Umbilical cord (tissue), 2 donors: Measurements from ENCODE around the gene CUX1. TPM values are rescaled to one million over a fixed set of nuclear protein-coding genes. Genes with fewer than 3 reads are reported as not detected.
"Not testable (repeated sequence)": the region's sequence is repeated elsewhere in the genome, so short reads cannot be mapped to it uniquely, and the experiment has no call there.

Source experiments
- DNase-seq: peaks from one replicate; pipeline ENCODE4 v3.0.0-alpha.2; 2015; ENCODE audit warnings: low spot score
- total RNA-seq: library from RNA; depleted of rRNA; stranded (reverse); fragments of >200 nt; gene quantifications from one replicate; pipeline ENCODE4 v1.2.3, GENCODE V29; 2014; ENCODE audit warnings: low replicate concordance; ENCODE audit not compliant: insufficient read depth

The CUX1 gene
- total RNA-seq, 1 donor from 2014 or later = 92.0 TPM

DNA sequence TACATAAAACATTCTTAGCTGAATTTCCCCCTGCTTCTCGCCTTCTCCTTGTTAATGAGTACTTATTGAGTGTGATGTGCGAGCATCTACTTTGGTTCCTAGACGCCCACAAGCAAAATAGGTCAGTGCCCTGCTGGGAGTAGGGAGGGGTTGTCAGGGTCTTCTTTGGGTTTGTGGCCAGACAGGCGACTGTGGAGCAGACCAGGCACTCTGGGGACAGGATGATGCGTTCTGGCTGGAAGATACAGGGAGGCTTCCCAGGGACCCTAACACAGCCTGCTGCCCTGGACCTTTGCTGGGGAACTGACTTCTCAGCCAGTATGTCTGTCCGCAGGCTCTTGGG lies 227.2 kb downstream of the CUX1 start:
- DNase-seq = no peak

DNA sequence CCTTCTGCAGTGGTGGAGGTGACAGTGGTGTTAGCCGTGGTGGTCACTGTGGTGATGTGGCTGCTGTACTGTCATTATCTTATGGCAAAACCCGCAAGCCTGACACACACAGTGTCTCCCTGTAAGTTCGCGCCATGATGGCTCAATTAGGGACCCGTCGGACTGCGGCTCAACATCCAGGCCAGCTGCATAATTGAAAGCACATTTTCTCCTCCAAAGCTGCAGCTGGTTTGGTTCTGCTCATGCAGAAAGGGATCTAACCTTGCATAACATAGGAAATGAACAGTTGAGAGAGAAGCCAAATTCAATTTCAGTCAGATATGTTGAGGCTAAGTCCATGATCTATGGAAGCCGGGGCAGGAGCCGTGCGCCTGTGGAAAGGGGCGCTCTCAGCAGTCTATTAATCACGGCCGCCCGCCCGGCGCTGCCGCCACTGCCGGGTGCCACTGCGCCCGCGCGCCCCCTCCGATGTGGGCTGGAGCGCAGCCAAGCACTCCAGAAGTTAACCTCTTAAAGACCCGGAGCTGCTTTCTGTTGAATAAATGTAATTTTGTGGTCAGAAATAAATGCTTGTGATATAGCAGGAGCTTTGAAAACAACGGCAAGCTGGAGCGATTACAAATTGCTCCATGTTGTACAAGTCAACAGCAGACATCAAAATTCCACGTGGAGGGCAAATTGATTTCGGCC lies 227.7 kb downstream of the CUX1 start:
- peak; percentile 85 for DNase-seq

DNA sequence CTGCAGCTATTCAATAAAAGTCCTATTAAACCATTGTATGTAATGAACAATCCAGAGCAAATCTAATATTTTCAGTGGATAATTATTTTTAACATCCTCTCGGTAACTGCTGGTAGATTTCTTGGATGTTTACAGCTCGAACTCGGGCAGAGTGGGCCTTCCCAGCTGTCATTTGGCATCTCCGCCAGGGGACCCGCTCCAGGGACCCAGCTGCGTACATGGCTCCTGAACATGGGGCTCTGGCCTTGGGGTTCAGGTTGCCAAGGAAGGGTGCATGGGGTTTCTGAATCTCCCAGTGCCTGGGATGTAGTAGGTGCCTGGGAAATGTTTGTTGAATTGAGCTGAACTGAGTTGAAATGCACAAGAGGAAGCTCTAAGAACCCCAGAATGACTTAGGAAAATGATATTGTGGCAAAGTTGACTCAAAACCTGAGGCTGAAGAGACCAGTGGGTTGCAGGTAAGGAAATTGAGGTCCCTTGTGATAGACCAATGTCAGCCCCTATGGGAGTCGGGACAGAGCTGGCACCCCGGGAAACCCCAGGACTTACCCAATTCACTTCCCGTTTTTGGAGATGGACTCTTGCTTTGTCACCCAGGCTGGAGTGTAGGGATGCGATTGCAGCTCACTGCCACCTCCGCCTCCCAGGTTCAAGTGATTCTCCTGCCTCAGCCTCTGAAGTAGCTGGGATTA lies 228.4 kb downstream of the CUX1 start:
- DNase-seq = no peak

- DNase-seq = no peak
Measured at GRCh38 chr7:102046373-102047117, 229.1 kb downstream of the CUX1 start.

GRCh38 chr7:102047167-102047566 lies 229.7 kb downstream of the CUX1 start:
- no peak for DNase-seq

DNA sequence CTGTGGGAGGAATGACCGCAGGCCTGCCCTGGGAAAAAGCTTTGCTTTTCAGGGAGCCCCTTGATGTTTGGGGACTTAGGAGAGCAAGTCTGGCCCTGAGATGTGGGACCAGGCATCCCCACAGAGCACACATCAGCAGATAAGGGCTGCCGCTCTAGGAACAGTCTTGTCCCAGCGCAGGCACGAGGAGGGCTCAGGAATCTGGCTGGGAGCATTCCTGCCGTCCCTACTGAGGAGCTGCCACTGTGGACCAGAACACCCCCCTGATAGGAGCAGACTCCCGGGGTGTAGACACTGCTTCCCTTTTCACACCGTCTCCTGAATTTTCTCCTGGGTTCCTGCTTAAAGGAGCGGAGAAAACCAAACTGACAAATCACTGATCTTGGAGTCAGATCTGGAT lies 232.3 kb downstream of the CUX1 start:
- DNase-seq = no peak

- no peak for DNase-seq
Measured at GRCh38 chr7:102050864-102051460, 233.5 kb downstream of the CUX1 start.

GRCh38 chr7:102051736-102052135 lies 234.3 kb downstream of the CUX1 start:
- DNase-seq = not testable (repeated sequence)

GRCh38 chr7:102054158-102054557 lies 236.7 kb downstream of the CUX1 start:
- no peak for DNase-seq

GRCh38 chr7:102055181-102055976 lies 238.0 kb downstream of the CUX1 start:
- DNase-seq = no peak

- no peak for DNase-seq
Measured at GRCh38 chr7:102059524-102059923, 242.1 kb downstream of the CUX1 start.

DNA sequence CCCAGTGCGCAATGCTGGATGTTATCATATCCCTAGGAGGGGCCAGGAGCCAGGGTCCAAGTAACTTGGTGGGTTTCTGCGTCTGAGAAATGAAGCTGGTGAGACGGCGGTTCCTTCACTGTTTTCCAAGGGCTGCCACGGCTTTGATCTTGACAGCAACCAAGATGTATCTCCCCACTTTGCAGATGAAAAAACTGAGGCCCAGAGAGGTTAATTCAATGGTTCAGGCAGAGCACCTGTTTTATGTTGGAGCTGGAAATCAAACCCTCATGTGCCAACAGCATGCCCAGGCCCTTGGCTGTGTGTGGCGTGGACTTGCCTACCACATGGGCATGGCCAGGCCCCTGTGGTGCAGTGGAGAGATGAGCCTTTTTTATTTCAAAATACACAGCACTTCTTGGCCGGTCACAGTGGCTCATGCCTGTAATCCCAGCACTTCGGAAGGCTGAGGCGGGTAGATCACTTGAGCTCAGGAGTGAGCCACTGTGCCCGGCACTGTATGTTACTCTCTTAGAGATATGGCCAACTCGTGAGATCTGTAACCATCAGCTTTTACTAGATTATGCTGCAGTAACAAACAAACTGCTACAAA lies 244.0 kb downstream of the CUX1 start:
- DNase-seq = no peak

GRCh38 chr7:102061981-102062390 lies 244.6 kb downstream of the CUX1 start:
- peak; percentile 47 for DNase-seq

DNA sequence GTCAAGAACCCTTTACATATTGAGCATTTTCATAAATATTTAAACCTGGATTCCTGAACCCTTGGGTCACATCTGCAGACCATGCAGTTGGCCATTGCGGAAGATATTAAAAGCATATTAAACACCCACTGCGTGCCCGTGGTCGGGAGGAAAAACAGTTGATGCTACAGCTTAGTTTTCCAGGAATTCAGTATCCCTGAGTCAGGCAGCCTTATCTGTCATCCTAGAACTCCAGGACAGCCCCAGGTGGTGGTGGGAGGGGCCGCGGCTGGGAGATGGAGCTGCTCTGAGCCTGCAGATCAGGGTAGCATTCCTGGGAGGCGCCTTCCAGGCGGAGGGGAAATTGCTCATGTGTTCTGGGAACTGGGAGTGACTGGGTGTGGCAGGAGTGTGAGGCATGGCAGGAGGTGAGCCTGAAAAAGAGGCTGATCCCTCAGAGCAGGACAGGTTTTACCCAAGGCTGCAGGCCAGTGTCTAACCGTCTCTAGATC lies 246.3 kb downstream of the CUX1 start:
- DNase-seq = peak; percentile 69

GRCh38 chr7:102064361-102065025 lies 247.1 kb downstream of the CUX1 start:
- peak; percentile 56 for DNase-seq

DNA sequence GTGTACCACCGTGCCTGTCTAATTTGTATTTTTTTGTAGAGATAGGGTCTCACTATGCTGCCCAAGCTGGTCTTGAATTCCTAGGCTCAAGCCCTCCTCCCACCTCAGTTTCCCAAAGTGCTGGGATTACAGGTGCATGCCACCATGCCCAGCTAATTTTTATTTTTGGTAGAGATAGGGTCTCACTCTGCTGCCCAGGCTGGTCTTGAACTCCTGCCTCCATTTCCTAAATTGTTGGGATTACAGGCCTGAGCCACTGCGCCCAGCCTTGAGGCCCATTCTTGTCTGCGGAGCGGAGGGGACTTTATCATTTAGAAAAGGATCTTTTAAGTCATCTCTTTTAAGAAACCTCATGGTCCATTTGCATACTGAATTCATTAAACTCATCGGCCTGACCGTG lies 247.8 kb downstream of the CUX1 start:
- no peak for DNase-seq

GRCh38 chr7:102066476-102066875 lies 249.1 kb downstream of the CUX1 start:
- no peak for DNase-seq

DNA sequence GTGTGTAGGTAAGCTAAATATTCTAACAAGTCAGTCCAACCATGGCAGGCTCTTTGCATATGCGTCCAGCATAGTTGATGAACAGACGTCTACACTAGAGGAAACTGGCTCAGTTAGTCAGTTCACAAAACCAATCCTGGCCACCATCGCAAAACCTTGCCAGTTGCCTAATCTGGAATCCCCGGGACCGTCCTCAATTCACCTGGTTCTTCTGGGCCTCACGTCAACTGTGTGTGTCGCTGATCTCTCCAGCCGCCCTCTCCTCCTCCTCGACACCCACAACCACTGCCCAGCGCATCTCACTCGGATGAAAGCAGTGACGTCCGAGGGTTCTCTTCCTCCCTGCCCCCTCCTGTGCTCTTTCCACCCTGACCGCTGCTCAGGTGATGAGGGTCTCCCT lies 251.4 kb downstream of the CUX1 start:
- DNase-seq = no peak

DNA sequence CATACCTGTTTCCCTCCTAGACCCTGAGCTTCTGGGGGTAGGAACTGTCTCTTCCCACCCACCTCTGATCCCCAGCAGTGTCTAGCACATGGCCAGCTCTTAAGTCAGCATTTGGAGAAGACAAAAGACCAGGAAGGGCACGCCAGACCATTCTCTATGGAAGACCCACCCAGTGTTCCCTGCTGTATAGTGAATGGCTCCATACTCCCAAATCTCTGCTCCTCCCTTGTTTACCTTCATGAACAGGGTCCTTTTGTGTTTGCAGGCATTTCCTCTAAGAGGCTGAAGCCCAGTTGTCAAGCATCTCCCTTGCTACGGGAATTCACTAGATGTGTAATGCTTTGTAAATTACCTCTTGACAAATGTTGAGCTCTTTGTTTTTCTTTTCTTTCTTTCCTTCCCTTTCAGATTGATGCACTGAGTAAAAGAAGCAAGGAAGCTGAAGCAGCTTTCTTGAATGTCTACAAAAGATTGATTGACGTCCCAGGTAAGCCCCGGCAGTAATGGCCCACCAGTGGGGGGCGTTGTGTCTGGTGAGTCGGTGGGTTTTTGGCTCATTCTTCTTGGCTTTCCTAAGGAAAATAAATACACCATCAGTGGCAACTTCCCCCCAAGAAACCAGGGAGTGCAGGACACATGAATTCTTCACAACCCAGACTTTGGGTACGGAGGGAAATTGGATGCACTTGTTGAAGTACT lies 252.7 kb downstream of the CUX1 start:
- no peak for DNase-seq

DNA sequence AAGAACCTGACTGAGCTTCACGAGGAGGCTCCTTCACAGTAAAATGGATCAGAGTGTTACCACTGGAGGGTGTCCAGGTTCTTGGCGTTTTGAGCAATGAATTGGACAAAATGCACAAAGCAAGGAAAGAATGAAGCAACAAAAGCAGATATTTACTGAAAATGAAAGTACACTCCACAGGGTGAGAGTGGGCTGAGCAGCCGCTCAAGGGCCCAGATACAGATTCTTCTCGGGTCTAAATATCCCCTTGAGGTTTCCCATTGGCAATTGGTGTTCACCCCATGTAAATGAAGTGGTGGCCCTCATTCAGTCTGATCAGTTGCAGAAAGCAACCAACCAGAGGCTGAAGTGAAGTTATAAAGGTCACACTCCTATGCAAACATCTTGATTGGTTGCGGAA lies 254.6 kb downstream of the CUX1 start:
- DNase-seq = no peak
